ENCODE measurements around the gene RPL10. TPM values are rescaled to one million over a fixed set of nuclear protein-coding genes. Genes with fewer than 3 reads are reported as not detected.

RPL10 gene
- total and polyA plus RNA-seq, 2 of the 8 experiments (the other 6 are each of a cell fraction or from before 2014, with no cell fraction given), result 2,633 to 4,293 TPM

- H2BK120ac ChIP-seq (replicated peaks; ENCODE audit: low read depth, low read length), result no peak overlapping the region
- no peak overlapping the region for H3K56ac ChIP-seq (replicated peaks; ENCODE audit: insufficient read length, low read depth, low read length)
- no peaks in the 10 kb centered on the region for H3K79me1 ChIP-seq (ENCODE audit: low read depth, low read length)
- no peaks in the 10 kb centered on the region for H3K27me3 ChIP-seq (replicated peaks in 1 of 4; ENCODE audit: control insufficient read depth in 3 of 4, extremely low read depth in 1 of 4, insufficient read depth in 3 of 4, low read length in 3 of 4)
- no peak overlapping the region for H2AFZ ChIP-seq (ENCODE audit: low read length)
- no peak overlapping the region for H4K8ac ChIP-seq (ENCODE audit: extremely low read depth, insufficient read depth, low read length)
- ChIA-PET CTCF (ENCODE audit: partially characterized antibody) (interaction anchor here (1.3 to 1.6 kb wide), 2 partner anchors 55 to 61 kb away, joined by 3 read pairs; no protein-coding TSS in a partner anchor), POLR2A (ENCODE audit: partially characterized antibody) (interaction anchor here (0.8 to 2.6 kb wide), 5 partner anchors 9 to 37 kb away, joined by 3 to 9 read pairs (median 5); partner anchors contain the start of genes FAM50A and RPL10)
- peaks cover 0 to 11% of the 10 kb centered on the region in 2 experiments for H4K20me1 ChIP-seq (replicated peaks in 1 of 2; ENCODE audit: control insufficient read depth in 1 of 2, insufficient read depth in 2 of 2, low read length in 2 of 2)
- H3K4me2 ChIP-seq (ENCODE audit: insufficient read depth in 1 of 2, low read depth in 2 of 2, low read length in 2 of 2), result no peak overlapping the region
- H3K23me2 ChIP-seq (ENCODE audit: low read depth, low read length), result peaks cover 2% of the 10 kb centered on the region; the same call in 1 of the 2 replicates
- FAIRE-seq (no peak), DNase-seq (ENCODE audit: low read depth in 1 of 2, low spot score in 2 of 2) (no peak)
- no peak overlapping the region for H2BK20ac ChIP-seq (ENCODE audit: low read length)
- no peak overlapping the region for H3K23ac ChIP-seq (ENCODE audit: insufficient read length)
- no peak overlapping the region for H2BK15ac ChIP-seq (ENCODE audit: low read length)
- H3K9me3 ChIP-seq (ENCODE audit: insufficient read depth in 2 of 2, low read depth in 1 of 2, low read length in 1 of 2), result no peaks in the 10 kb centered on the region
- H3K27ac ChIP-seq (ENCODE audit: low read depth, low read length), result no peak overlapping the region
- H3K79me2 ChIP-seq (ENCODE audit: control insufficient read depth in 1 of 2, insufficient read depth in 2 of 2, low read length in 2 of 2), result peaks cover under 1 to 20% of the 10 kb centered on the region in 2 experiments; a peak in 2 of 4 replicates
- no peak overlapping the region for H3K9ac ChIP-seq (replicated peaks in 1 of 4; ENCODE audit: extremely low read depth in 1 of 4, low read depth in 3 of 4, low read length in 3 of 4)
- no peak overlapping the region for H2BK12ac ChIP-seq (ENCODE audit: low read depth, low read length)
- H4K91ac ChIP-seq (replicated peaks; ENCODE audit: insufficient read length, low read length), result no peak overlapping the region
- H3K4me3 ChIP-seq (ENCODE audit: extremely low read depth in 1 of 4, insufficient read depth in 2 of 4, low read depth in 3 of 4, low read length in 4 of 4), result no peak overlapping the region
- H4K5ac ChIP-seq (ENCODE audit: insufficient read length, low read depth, low read length), result no peak overlapping the region
- H3K18ac ChIP-seq (ENCODE audit: extremely low read depth, low read length), result no peak overlapping the region
- H3K14ac ChIP-seq (ENCODE audit: insufficient read length), result no peak overlapping the region
- H3K36me3 ChIP-seq (ENCODE audit: control insufficient read depth in 2 of 4, insufficient read depth in 4 of 4, low read length in 3 of 4), result peaks cover 0 to 18% (median 7%) of the 10 kb centered on the region in 4 experiments; a peak in 5 of 8 replicates
- no peak overlapping the region for H3K4ac ChIP-seq (replicated peaks; ENCODE audit: insufficient read length, low read depth, low read length)
- peaks cover 0 to 6% (median 4%) of the 10 kb centered on the region in 4 experiments; a peak in 6 of 7 replicates for H3K4me1 ChIP-seq (replicated peaks in 1 of 4; ENCODE audit: control insufficient read depth in 3 of 4, insufficient read depth in 4 of 4, low read length in 3 of 4)
- WGBS, 2 experiments (ENCODE audit: extremely low coverage in 1 of 2, insufficient coverage in 1 of 2, insufficient read length in 1 of 2, insufficient replicate concordance in 2 of 2, low coverage in 1 of 2, low lambda C conversion rate in 2 of 2, missing lambda C conversion rate in 1 of 2), result 92% methylated on average over 5 of the region's 7 CpGs; no CpG with 5 or more reads in 1 of the 2 experiments
- no peak overlapping the region for H2AK5ac ChIP-seq (ENCODE audit: low read depth, low read length)
- H2BK5ac ChIP-seq (ENCODE audit: low read depth, low read length), result no peak overlapping the region
- TF ChIP-seq JUND (IDR thresholded peaks at IDR 0.05; ENCODE audit: low read length) (no peak), YY1 (IDR thresholded peaks at IDR 0.05; ENCODE audit: low read depth, low read length) (no peak), CEBPB (IDR thresholded peaks at IDR 0.05; ENCODE audit: low read depth, low read length) (no peak), TBP (IDR thresholded peaks at IDR 0.05; ENCODE audit: low read depth, low read length) (no peak), EGR1 (IDR thresholded peaks at IDR 0.05; ENCODE audit: borderline replicate concordance, low read depth, low read length) (no peak)
Observed at GRCh38 chrX:154434394-154435168, 36.4 kb downstream of the RPL10 start.
